Measurements from ENCODE around the gene MAN2A1.
A peak's percentile ranks its signal among the peaks of the same experiment; 100 is the strongest.

The MAN2A1 gene

DNA sequence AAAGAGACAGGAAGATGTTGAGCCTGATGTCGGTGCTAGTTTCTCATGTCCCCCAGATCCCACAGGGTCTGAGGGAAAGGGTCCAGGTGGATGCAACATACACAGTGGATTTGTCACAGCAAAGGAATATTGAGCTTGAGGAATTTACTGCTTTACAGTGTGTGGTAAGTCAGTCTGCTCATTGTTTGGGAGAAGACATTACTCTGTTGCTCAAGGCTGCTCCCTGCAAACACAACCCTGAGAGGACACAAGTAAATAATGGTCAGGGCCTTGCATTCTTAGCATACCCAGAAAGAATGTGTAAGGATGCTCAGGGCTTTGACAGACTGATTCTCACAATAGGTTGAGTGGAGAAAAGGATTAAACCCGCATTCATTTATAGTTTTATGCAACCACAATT is 7.3 kb upstream of the MAN2A1 start:
- DNase-seq, result no peak

DNA sequence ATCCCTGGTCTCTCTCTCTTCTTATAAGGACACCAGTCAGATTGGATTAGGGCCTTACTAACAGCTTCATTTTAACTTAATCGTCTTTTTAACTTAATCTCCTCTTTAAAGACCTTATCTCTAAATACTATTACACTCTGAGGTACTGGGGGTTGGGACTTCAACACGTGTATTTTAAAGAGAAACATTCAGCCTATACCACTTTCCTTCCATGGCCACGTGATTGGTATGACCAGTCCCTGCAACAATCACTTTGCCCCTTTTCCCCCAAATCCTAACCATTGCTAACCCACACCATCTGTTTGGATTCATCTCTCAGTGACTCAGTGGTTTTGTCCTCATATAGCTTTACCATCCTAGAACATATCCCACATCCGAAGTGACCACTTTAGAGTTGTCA is 3.8 kb upstream of the MAN2A1 start:
- no peak for DNase-seq

DNA sequence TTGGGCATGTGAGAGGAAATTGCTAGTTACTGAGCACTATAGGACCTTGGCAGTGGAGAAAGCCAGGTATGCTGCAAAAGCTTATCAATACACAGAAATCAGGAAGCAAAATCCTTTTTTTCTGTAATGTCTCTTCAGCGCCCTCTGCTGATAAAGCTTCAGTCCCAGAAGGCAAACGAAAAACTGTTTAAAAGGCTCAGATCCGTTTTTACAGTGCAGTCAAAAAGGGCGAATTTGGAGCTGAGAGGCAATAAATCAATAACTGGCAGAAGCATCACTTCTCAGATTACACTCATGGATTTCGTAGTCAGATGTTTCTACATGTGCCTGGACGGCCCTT is 1.1 kb upstream of the MAN2A1 start:
- peak; percentile 17 to 23 for DNase-seq

DNA sequence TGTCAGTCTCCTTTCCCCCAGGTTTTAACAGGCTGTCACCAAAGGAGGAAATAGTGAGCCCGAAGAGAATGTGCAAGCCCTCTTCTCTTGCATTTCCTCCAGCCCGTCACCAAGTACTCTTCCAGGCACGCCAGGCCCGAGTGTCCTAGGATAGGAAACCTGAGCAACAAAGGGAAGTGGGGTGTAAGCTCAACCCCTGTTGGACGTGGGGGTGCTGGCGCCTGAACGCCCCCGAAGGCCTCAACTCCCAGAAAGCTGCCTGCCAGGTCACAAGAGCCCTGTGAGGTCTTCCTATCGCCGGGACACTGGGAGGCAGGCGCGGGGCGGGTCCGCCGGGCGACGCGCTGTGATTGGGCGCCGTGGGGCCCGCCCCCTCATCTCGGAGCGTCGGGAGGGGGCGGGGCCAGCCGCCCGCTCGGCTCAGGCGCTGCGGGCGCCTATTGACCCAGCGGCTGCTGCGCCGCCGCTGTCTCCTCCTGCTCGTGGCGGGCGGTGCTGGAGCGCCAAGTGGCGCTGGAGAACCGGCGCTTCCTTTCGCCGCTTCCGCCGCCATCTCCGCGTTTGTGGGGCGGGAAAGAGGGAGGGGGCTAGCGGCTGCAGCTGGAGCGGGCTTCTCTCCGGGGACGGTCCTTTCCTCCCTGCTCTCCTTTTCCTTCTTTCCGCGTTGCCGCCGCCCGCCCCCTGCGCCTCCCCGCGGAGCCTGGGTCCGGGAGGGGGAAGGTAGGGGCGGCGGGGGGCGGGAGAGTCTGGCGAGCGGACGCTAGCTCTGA is 572 bp upstream of the MAN2A1 start:
- DNase-seq, result peak; percentile 77 to 81

DNA sequence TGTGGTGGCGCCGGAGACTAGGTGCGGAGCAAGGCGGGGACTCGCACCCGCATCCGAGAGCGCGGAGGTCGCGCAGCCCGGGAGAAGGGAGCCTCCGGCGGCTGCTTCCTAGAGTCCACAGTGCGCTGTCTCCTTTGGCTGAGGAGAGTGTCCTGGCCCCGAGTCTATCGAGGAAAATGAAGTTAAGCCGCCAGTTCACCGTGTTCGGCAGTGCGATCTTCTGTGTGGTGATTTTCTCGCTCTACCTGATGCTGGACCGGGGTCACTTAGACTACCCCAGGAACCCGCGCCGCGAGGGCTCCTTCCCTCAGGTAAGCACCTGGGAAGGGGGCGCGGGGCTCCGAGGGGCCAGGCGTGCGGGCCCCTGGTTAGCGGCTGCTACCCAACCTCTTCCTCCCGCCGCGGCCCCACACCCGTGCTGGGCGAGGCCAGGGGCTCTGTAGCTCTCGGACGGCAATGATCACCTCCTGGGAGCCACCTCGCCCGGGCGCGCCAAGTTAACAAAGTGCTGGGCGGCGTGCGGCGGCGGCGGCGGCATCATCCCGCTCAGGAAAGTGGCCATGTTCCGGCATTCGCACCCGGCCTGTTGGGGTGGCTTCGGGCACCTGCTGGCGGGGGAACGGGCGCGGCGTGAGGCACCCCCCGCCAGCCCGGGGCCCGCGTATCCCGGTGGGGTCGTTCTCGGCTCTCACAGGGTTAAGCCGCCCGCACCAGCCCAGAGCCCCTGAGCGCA is 681 bp downstream of the MAN2A1 start:
- DNase-seq, result peak; percentile 42 to 60

DNA sequence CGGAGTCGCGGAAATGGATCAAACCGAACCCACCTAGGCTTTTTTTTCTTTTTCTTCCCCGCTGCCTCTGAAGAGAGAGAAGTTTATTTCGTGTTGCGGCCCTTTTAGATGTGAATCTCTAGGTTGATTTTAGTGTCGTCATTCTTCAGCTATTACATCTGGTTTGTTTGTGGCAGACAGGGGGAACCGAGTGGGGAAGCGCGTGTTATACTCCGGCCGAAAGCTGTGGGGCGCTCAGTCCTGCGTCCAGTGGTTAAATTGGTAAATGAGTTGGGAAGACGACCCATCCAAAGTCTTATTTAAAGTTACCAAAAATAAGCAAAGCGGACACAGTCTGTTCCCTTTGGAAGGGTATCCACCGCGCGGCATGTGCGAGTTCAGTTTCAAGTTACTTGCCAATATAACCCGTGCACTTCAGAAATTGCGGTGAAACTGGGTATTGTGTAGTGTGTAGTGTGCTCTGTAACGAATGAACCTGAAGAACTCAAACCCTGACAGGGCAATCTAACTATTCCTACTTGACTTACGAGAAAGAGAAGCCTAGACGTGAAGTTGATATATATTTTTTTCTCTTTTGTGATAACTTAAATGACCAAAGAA is 1.3 kb downstream of the MAN2A1 start:
- peak; percentile 45 to 55 for DNase-seq

DNA sequence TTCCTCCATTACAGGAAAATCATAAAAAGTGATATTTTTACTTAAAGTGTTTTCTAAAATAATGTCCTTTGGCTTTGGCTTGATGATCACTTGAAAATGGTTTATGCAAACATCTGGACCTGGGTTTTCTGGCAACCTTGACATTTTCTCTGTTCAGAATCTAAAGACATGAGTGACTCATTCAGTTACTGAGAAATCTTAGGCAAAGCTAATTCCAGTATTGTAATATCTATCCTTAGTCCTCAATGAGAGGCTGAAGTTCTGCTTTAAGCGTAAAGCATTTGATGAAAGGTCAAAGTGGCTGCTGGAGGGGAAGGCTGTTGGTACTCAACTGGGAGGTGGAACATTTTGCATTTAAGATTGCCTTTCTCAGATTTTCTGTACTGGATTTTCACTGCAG is 2.3 kb downstream of the MAN2A1 start:
- DNase-seq, result no peak

DNA sequence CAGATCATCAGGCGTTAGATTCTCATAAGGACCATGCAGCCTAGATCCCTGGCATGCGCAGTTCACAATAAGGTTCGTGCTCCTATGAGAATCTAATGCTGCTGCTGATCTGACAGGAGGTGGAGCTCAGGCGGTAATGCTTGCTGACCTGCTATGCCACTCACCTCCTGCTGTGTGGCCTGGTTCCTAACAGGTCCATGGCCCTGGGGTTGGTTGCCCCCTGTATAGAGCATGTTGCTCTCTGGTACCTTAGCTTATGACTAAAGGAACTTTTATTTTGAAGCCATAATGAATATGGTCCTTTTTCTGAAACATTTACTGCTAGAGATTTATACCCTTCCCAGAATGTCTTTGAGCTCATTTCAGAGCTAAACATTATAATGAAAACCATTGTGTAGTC is 3.1 kb downstream of the MAN2A1 start:
- DNase-seq, result no peak

DNA sequence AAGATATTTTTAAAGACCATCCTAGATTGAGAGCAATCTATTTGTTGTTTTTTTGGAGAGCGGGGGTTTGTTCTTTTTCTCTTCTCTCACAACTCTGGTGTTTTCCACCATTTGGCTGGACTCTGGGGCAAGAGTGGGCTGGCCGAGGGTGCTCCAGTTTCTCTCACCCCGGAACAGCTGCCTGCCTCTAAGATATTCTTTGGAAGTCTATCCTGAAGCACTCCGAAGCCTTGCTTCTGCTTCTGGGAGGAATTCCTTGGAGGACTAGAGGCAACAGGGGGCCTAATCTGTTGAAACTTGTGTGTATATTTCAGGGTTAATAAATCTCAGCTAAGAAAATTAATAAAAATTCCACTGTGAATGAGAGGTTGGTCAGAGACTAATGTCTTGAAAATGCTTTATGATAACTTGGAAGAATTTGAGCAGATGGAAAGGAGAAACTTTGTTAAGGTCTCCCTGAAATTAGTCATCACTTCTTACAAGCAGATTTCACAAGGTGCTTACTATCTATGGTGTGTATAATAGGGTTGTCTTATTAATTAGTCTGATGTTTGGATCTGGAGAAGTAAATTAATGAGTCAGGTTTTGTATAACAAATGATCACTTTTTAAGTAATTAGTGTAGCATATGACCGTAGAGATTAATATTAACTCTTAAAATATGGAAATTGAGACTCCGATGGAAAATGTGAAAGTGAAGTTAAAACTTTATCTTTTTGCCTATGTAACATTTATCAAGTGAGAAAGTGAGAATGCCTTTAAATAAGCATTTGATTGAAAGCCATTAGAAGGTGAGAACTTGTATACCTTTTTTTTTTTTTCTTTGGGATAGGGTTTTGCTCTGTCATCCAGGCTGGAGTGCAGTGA is 4.0 kb downstream of the MAN2A1 start:
- no peak for DNase-seq

DNA sequence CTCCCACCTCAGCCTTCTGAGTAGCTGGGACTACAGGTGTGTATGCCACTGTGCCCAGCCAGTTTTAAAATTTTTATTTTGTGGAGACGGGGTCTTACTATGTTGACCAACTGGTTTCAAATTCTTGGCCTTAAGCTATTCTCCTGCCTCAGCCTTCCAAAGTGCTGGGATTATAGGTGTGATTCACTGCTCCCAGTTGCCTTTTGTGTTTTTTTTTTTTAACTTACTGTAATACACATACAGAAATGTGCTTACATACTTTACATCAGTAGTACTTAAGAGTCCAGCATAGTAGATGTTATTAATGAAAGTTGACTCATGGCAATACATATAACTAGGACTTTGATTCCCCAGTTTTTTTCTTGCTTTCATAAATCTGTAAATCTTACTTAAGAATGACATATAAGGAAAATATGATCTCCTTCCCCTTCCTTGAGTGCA is 4.7 kb downstream of the MAN2A1 start:
- DNase-seq, result no peak

DNA sequence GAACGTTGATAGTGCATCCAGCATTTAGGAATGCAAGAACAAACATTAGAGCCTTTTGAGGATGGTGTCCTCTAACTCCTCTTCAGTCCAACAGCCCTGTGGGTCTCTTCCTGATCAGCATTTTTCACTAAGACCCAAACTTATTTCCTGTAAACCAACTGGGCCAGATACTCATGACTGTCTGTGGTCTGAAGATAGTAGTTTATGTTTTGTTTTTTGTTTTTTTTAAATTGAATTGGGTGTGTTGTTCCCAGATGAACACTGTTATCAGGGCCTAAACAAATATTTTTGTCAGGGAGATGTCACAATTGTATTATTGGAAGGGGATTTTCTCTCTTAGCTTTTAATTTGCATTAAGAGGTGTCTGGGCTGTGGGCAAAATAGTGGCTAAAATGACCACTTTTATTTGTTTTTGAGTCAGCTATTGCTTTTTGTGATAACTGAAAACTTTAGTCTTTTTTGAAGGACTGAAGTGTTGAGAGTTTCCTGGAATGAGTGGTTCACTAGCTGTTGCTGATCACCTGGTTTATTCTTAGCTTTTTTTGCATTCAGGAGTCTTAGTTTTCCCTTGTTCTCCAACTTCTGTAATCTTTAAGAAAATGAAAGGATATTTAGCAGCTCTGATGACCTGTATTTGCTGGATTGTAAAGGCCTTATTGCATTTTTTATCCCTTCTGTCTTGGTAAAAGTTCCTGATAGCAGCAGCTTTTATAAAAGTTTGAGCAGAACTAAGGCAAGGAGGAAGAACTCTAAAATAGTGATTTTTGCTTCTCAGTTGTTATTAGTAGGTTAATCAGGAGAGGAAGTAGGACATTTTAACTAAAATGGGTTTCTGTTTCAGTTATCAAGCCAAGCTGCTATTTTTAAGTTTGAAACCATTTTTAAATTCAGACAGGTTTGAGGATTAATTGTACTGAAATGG is 5.5 kb downstream of the MAN2A1 start:
- DNase-seq, result no peak

DNA sequence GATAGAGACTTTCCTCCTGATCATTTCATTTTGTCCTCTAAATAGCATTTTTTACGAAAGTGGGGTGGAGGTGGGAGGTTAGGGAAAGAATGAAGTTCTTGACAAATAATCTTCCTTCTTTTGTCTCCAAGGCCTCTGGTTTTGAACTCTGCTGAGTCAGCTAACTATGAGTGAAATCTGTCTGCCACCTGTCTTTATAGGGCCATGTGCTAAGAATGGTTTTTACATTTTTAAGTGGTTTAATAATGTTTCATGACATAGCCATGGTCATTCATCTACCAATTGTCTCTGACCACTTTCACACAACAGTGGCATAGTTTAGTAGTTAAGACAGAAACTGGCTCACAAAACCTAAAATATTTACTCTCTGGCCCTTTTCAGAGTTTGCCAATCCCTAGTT is 7.6 kb downstream of the MAN2A1 start:
- no peak for DNase-seq

DNA sequence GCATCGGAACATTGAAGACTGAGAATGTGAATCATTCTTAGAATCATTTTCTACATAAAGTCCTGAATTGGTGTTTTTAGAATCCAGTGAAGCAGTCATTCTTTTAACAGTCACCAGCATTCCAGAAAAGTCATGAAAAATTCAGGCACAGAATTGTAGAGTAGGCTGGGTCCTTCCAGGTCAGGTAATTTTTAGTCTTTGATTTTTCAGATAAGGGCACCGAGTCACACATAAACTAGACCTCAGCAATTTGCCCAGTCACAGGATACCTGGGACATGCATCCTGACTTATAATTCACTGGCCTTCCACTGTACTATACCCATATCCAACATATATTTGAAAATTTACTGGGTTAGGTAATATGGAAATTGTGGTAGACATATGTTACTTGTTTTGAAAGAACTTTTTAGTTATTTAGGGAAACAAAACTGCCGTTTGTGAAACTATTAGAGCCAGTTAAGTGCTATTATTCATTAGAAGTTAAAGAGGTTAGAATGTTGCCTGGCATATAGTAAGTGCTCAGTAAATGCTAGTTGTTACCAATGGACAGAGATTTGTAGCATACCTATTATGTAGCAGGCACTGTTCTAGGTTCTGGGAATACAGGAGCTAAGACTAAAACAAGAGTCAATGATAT is 10.9 kb downstream of the MAN2A1 start:
- no peak for DNase-seq

DNA sequence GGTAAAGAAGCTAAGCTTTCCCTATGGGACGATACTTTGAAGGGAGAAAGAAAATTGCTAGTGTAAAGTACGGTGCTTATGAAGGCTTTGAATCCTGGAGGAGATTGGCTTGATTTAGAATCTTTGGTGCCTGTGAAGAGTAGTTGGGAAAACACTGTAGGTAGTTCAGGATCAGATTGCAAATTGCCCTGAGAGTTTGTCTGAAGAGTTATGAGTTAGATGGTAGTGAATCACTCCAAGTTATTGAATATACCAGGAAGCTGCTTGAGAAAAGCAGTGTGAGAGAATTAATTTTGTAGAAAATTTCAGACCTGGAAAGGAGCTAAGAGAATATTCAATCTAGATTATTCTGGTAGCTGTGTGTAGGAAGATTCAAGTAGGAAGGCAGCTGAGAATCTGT is 11.5 kb downstream of the MAN2A1 start:
- no peak for DNase-seq

DNA sequence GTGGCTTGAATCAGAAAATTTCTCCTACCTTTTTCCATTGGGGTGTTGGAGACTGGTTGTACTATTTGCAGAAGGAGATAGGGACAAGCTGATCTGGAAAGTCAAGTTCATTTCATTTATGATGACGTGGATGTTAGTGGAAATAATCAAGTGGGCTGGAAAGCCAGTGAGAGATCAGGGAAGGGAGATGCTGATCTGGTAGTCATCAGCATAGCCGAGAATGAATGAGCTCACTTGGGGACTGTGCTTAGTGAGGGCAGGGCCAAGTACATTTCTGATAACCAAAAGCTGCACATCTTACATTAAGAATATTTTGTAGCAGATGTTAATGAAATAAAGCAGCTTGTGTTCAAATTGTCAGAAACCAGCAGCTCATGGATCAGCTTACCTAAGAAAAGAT is 12.1 kb downstream of the MAN2A1 start:
- no peak for DNase-seq

DNA sequence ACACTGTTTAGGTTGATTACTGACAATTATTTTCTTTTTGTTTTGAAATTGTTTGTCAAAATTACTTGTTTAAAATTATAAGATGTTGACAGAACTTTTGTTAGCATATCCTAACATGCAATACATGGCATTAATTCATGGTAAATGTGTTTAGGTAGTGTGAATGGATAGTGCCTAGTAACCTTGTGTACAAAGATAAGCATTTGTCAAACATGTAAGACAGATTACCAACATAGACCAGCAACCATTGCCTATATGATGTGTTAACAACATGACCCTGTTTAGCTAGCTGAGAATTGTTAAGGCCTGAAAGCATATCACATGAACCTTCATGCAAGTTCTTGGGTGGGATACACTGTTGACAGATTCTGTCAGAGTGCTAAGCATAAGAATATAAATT is 13.4 kb downstream of the MAN2A1 start:
- no peak for DNase-seq

DNA sequence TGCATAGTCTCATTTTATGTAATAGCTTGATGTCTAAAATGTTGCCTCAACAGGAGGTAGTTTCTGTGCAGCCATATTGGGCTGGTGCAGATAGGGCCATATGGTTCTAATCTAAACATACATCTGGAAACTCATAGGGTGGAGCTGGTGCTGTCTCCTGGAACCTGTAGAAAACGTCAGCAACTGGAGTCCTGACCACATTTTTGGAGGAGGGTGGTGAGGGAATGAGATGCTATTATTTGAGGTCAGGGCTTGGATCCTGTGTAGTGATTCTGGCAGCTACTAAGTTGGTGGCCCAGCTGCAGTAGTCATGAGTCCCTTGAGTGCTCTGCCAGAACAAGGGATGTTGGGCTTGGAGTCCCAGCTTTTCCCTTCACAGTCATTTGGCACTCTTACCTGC is 14.1 kb downstream of the MAN2A1 start:
- no peak for DNase-seq

DNA sequence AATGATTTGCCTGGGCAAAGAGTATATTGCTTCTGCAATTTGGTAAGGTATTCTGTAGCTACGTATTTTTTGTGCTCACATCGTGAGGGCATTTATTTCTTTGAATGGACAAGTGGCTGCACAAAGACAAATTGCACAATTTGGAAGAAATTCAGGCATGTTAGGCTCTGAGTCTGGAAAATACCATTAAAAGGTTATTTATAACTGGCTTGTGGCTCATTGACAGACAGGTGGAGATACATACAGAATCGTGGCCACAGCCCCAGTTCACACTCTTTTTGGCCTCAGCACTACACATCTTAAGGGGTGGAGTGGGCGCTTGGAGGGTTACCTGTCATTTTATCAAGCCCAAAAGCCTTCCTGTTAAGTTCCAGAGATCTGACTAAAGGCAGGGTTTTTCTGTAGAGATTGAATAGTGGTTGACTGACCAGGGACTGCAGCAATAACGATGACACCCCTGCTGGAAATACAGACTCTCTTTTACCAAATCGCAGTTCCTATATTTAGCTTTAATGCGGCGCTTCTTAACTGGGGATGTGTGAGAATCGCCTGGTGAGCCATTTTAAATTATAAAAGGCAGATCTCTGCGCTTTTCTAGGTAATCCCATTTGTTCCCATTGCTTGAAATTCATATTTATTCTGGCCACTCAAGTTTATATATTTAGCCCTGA is 14.7 kb downstream of the MAN2A1 start:
- no peak for DNase-seq

DNA sequence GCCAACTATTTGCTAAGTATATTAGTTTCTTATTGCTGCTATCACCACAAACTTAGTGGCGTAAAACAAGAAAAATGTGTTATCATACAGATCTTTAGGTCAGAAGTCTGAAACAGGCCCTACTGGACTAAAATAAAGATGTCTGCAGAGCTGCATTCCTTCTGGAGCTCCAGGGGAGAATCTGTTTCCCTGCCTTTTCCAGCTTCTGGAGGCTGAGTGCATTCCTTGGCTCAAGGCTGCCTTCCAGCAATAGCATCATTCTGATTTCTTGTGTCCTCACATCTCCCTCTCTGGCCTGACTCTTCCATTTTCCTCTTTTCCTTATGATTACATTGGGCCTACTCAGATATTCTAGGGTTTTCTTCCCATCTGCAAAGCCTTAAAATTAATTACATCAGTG is 15.9 kb downstream of the MAN2A1 start:
- DNase-seq, result no peak

DNA sequence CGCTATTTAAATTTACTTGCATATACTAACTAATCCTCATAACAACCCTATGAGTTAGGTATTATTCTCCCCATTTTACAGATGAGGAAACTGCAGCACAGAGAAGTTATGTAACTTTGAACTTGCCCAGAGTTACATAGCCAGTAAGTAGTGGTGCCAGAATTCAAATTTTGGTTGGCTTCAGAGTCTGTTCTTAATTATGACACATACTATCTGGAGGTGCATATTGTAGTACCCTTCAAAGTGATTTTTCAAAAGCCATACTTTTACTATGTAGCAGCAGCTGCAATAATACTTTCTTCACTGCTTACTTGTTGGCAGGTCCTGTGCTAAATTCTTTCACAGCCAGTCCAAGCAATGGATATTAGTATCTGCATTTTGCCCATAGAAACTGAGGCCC is 16.4 kb downstream of the MAN2A1 start:
- DNase-seq, result no peak

DNA sequence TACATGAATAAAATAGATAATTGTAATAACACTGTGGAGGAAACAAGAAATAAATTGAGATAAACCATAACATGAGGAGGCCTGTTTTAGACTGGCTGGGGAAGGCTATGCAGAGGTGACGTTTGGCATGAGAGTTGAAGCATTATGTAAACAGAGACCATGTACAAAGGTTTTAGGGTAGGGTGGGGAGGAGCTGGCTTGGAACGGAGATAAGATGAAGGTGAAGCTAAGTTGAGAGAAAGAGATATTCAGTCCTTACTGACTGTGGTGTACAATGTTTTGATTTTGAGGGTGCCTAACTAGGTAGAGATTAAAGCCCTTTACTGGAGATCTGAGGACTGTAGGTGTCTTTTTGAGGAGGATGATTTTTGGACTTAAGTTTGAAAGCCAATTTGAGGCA is 17.8 kb downstream of the MAN2A1 start:
- DNase-seq, result no peak
